GM18951 (cell line): Measurements from ENCODE around the gene EGR1.

Experiments
- POLR2A ChIP-seq: IDR thresholded peaks from 4 replicates; pipeline ENCODE4 v1.6.1; 2011; ENCODE audit warnings: mild to moderate bottlenecking; ENCODE audit not compliant: insufficient read length, insufficient read depth; ENCODE audit errors: extremely low read depth
- in situ Hi-C: fragments of 300-500 bp; cut with MboI; formaldehyde crosslinking; loops from one replicate; pipeline ENCODE4 v1.12.0; 2022; ENCODE audit warnings: low sequenced_read_pairs, mixed read lengths, inconsistent platforms; ENCODE audit not compliant: unreplicated experiment

Gene EGR1

GRCh38 chr5:138444774-138445546, 20.3 kb upstream of the EGR1 start:
- in situ Hi-C loops, result no loop called here
- TF ChIP-seq POLR2A, result no peak

GRCh38 chr5:138445547-138446271, 19.6 kb upstream of the EGR1 start:
- in situ Hi-C loops, result no loop called here

GRCh38 chr5:138448070-138448469, 17.2 kb upstream of the EGR1 start:
- in situ Hi-C loops, result no loop called here

More at GRCh38 chr5:138445547-138446271, 19.6 kb upstream of the EGR1 start:
- TF ChIP-seq POLR2A, result no peak

GRCh38 chr5:138448481-138449398, 16.5 kb upstream of the EGR1 start:
- no peak for TF ChIP-seq POLR2A
- in situ Hi-C loops, result no loop called here

More at GRCh38 chr5:138448070-138448469, 17.2 kb upstream of the EGR1 start:
- TF ChIP-seq POLR2A, result no peak

- TF ChIP-seq POLR2A, result no peak
- in situ Hi-C loops, result no loop called here
These were observed 15.6 kb upstream of the EGR1 start for GRCh38 chr5:138449501-138450239.

GRCh38 chr5:138450971-138451370, 14.3 kb upstream of the EGR1 start:
- no peak for TF ChIP-seq POLR2A
- in situ Hi-C loops, result no loop called here

- TF ChIP-seq POLR2A, result no peak
- in situ Hi-C loops, result no loop called here
These were observed 12.6 kb upstream of the EGR1 start for GRCh38 chr5:138452720-138453119.

GRCh38 chr5:138453590-138453989, 11.7 kb upstream of the EGR1 start:
- no peak for TF ChIP-seq POLR2A
- in situ Hi-C loops, result no loop called here

GRCh38 chr5:138454121-138454520, 11.2 kb upstream of the EGR1 start:
- in situ Hi-C loops, result no loop called here
- no peak for TF ChIP-seq POLR2A

- in situ Hi-C loops, result no loop called here
- no peak for TF ChIP-seq POLR2A
These were observed 9.9 kb upstream of the EGR1 start for GRCh38 chr5:138455232-138455930.

- no peak for TF ChIP-seq POLR2A
- in situ Hi-C loops, result no loop called here
These were observed 7.6 kb upstream of the EGR1 start for GRCh38 chr5:138457531-138458275.
